SU-DHL-6 (cell line): ENCODE measurements around the gene SRL.

Experiments
- CTCF ChIP-seq: fragments of 200-600 bp; sonication (generic); IDR thresholded peaks from one replicate; pipeline ENCODE4 v1.5.1; 2017; ENCODE audit warnings: antibody characterized with exemption, mild to moderate bottlenecking, low read length, moderate library complexity; ENCODE audit not compliant: insufficient read depth, poor library complexity, severe bottlenecking
- EZH2phosphoT487 ChIP-seq: fragments of 200-600 bp; sonication (generic), shearing (Covaris generic); conservative IDR thresholded peaks from 2 replicates; pipeline ENCODE4 v1.6.1; 2018; ENCODE audit warnings: mild to moderate bottlenecking, antibody characterized with exemption, low read length, moderate library complexity, mixed read lengths

DNA sequence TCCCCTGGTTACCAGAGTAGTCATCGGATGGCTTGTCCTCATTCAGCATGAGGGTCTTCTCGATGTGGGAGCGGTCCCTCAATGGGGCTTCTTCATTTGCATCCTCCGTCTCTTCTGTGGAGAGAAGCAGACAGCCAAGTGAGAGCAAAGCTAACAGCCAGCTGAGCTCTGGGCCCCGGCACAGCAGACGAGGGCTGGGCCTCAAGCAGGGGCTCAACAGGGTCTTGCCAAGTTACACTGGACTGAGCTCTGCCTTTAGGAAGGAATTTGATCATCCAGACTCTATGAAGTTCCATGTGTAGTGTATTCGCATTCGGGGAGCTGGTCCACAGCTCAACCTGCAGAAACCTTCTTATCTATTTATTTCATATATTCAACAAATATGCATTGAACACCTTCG is 37.4 kb downstream of the SRL start:
- no peak for TF ChIP-seq CTCF
- no peak for TF ChIP-seq EZH2phosphoT487
